ENCODE results near the gene GREB1L.

DNA sequence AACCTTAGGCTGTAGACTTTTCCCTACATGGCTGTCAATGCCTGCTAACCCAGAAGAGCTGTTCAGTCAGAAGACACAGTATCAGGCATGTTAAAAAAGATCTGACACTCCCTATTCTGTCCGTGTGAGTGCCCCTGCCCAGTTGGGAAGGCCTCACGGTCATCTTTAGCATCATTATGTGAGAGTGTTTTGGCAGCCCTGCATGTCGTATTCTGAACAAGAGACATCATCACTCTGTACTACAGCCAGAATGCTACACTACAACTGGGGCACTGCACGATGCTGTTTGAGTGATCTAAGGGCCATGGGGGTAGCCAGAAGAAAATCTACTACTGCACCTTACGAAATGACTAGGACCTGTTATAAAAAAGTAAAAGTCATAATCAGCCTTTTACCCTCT lies 67.2 kb downstream of the GREB1L start:
- TF ChIP-seq CTCF (IDR thresholded peaks at IDR 0.05; ENCODE audit: extremely low read depth in 1 of 2, insufficient read depth in 1 of 2, low read depth in 1 of 2, low read length in 2 of 2): no peak
- TF ChIP-seq EZH2 (IDR thresholded peaks at IDR 0.05; ENCODE audit: borderline replicate concordance, low read depth, low read length, severe bottlenecking): no peak
